Measurements from ENCODE around the gene HDAC2.
"Not testable (repeated sequence)": the region's sequence is repeated elsewhere in the genome, so short reads cannot be mapped to it uniquely, and the experiment has no call there.

- not testable (repeated sequence) for TF ChIP-seq SP1 (IDR thresholded peaks at IDR 0.05); CTBP1 (IDR thresholded peaks at IDR 0.05; ENCODE audit: borderline replicate concordance); ZNF384 (IDR thresholded peaks at IDR 0.05); HDGF (IDR thresholded peaks at IDR 0.05; ENCODE audit: borderline replicate concordance); FOXM1 (IDR thresholded peaks at IDR 0.05; ENCODE audit: borderline replicate concordance); FOXK2 (IDR thresholded peaks at IDR 0.05); TARDBP (IDR thresholded peaks at IDR 0.05); ELF4 (IDR thresholded peaks at IDR 0.05)
Measured at GRCh38 chr6:113931907-113932306, 39.0 kb downstream of the HDAC2 start.
